Thymus (tissue), 11 donors: ENCODE results near the gene ARHGAP44. TPM values are rescaled to one million over a fixed set of nuclear protein-coding genes. Genes with fewer than 3 reads are reported as not detected.

Experiments
- DNase-seq, 9 donors: peaks; one replicate each; pipeline ENCODE4 v3.0.0-alpha.2; 2013; ENCODE audit warnings: low spot score in 9 of 9, low read depth in 6 of 9, missing footprints in 1 of 9
- H3K27ac ChIP-seq, 2 donors: one replicate each; pipeline ENCODE4 v1.5.1; 2013; ENCODE audit warnings: control low read depth in 1 of 2, low read depth in 1 of 2, low read length in 1 of 2, mild to moderate bottlenecking in 1 of 2, moderate library complexity in 1 of 2
- H3K27me3 ChIP-seq, 2 donors: one replicate each; pipeline ENCODE4 v1.5.1; 2013; ENCODE audit warnings: low read length in 1 of 2; ENCODE audit not compliant: control insufficient read depth in 2 of 2, insufficient read depth in 1 of 2
- H3K36me3 ChIP-seq, 2 donors: one replicate each; pipeline ENCODE4 v1.5.1; 2013; ENCODE audit warnings: low read length in 1 of 2, mild to moderate bottlenecking in 1 of 2, moderate library complexity in 1 of 2; ENCODE audit not compliant: control insufficient read depth in 2 of 2, insufficient read depth in 2 of 2
- H3K4me1 ChIP-seq, 2 donors: one replicate each; pipeline ENCODE4 v1.5.1; 2013; ENCODE audit warnings: low read length in 2 of 2; ENCODE audit not compliant: control insufficient read depth in 2 of 2, insufficient read depth in 2 of 2
- H3K4me3 ChIP-seq, 2 donors: one replicate each; pipeline ENCODE4 v1.5.1; 2013; ENCODE audit warnings: low read length in 2 of 2, control low read depth in 1 of 2, mild to moderate bottlenecking in 1 of 2
- H3K9me3 ChIP-seq, 2 donors: one replicate each; pipeline ENCODE4 v1.5.1; 2013; ENCODE audit warnings: low read length in 1 of 2, mild to moderate bottlenecking in 1 of 2; ENCODE audit not compliant: control insufficient read depth in 2 of 2, insufficient read depth in 1 of 2
- WGBS: extraction: QIAGEN DNeasy Blood & Tissue Kit; methylation state at CpG from one replicate; pipeline ENCODE4 v1.1.7; 2013; 5-methylcytosine and 5-hydroxymethylcytosine counted together
- polyA plus RNA-seq: library from polyadenylated mRNA; stranded (reverse); fragments of 200-250 nt; gene quantifications from one replicate; pipeline ENCODE4 v1.2.3, GENCODE V29; 2013
- total RNA-seq: library from RNA; stranded (reverse); fragments of 120-200 nt; gene quantifications from one replicate; pipeline ENCODE4 v1.2.4, GENCODE V29; 2013
- donor health status: healthy.

The ARHGAP44 gene
- total and polyA plus RNA-seq, 2 donors: 0.61 to 2.2 TPM

DNA sequence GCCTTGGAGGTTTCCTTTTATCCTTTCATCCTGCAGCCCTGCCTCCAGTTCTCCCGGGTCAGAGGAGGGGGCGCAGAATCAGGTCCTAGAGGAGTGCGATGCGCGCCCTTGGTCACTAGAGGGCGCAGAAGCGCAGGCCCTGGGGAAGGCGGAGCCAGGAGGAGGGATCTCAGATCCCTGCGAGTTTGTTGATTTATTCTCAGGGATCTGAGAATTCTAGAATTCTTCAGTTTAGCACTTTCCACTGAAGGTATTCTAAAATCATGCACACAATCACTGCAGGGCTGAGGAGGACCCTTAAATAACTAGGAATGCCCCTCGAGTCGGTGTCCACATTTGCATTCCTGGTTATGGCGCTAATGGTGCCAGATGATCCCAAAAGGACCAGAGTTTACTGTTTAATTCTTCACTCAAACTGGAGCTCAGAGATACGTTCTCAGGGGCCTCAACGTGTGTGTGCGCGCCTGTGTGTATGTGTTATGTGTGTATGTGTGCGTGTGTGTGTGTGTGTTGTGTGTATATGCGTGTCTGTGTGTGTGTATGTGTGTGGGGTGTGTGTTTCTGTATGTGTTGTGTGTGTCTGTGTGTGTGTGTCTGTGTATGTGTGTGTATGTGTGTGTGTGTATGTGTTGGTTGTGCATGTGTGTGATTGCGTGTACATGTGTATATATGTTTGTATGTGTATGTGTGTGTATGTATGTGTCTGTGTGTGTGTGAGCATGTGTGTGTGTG is 235.4 kb downstream of the ARHGAP44 start:
- DNase-seq: peak in 7 of 9 donors; percentile 38 to 73 (median 61)
- H3K4me3 ChIP-seq: no peak overlapping the region
- no peaks in the 10 kb centered on the region for H3K9me3 ChIP-seq
- H3K27me3 ChIP-seq: no peaks in the 10 kb centered on the region
- no peaks in the 10 kb centered on the region for H3K4me1 ChIP-seq
- WGBS: 31% methylated on average over 19 of the region's 19 CpGs
- no peak overlapping the region for H3K27ac ChIP-seq
- no peaks in the 10 kb centered on the region for H3K36me3 ChIP-seq

DNA sequence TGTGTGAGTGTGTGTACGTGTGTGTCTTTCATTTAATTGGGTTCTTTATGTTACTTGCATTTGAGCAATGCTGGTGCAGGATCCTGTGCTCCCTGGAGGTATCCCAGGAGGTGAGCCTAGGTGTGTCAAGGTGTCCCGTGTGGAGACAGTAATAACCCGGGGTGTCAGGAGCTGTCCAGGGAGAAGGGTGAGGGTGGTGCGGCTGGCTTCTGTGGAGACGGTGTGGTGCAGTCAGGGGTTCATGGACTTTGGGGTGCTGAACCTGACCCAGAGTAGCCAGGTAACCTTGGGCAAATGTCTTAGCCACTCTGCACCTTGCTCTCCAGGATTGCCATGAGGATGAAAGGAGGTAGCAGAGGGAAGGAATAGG is 235.9 kb downstream of the ARHGAP44 start:
- Histone ChIP-seq H3K4me3 (no peak overlapping the region), H3K4me1 (no peaks in the 10 kb centered on the region), H3K27ac (no peak overlapping the region), H3K27me3 (no peaks in the 10 kb centered on the region), H3K36me3 (no peaks in the 10 kb centered on the region), H3K9me3 (no peaks in the 10 kb centered on the region)
- WGBS: 84% methylated on average over 5 of the region's 5 CpGs
- DNase-seq: no peak

DNA sequence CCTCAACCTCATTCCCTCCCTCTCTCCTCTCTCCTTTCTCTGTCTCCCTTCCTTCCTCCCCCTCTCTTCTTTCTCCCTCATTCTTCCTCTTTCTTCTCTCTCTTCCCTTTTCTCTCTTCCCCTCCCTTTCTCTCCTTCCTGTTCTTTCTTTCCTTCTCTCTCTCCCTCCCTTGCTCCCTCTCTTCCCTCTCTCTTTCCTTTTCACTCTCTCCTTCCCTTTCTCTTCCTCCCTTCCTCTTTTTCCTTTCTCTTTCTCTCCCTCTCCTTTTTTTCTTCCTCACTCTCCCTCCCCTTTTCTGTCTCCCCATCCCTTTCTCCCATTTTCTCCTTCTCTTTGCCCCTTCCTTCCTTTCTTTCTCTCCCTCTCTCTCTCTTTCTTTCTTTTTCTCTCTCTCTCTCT is 236.4 kb downstream of the ARHGAP44 start:
- Histone ChIP-seq H3K4me1 (no peaks in the 10 kb centered on the region), H3K4me3 (no peak overlapping the region), H3K27ac (no peak overlapping the region), H3K36me3 (no peaks in the 10 kb centered on the region), H3K27me3 (no peaks in the 10 kb centered on the region), H3K9me3 (no peaks in the 10 kb centered on the region)
- DNase-seq: no peak

DNA sequence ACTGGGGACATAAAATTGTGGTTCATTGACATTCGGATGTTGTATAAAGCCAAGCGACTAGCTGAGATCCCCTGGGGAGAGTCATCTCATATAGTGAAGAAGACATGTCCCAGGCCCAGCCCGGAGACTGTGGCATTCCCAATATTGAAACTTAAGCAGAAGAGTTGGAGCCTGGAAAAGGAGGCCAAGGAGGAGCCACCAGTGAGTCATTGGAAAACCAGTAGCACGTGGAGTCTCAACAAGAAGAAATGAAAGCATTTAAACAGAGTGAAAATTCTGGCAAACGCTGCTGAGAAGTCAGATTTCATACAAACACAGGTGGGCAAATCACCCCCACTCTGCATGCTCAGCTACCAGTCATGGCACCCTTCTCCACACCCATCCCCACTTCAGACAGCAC is 237.9 kb downstream of the ARHGAP44 start:
- no peak for DNase-seq
- H3K27ac ChIP-seq: no peak overlapping the region
- no peaks in the 10 kb centered on the region for H3K36me3 ChIP-seq
- H3K4me3 ChIP-seq: no peak overlapping the region
- 97% methylated on average over 5 of the region's 5 CpGs for WGBS
- H3K9me3 ChIP-seq: no peaks in the 10 kb centered on the region
- H3K27me3 ChIP-seq: no peaks in the 10 kb centered on the region
- H3K4me1 ChIP-seq: no peaks in the 10 kb centered on the region

DNA sequence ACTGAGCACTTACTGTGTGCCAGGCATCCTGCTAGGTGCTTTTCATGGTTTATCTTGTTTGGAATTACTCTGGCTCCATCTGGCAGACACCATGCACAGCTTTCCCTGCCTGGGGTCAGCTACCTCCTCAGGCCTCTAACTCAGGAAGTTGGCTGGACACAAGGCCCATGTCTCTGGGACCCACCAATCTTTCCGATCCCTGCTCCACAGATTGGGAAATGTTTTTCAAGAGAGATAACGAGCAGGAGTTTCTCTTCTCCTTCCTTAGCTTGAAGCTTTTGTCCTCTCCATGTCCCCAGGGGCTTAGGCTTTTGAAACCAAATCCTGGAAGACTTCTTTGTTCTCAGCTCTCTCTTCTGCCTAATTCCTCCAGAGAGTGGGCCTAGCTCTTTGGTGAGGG is 240.0 kb downstream of the ARHGAP44 start:
- no peaks in the 10 kb centered on the region for H3K27me3 ChIP-seq
- no peak overlapping the region for H3K4me3 ChIP-seq
- WGBS: 89% methylated on average over 2 of the region's 2 CpGs
- H3K27ac ChIP-seq: no peak overlapping the region
- H3K36me3 ChIP-seq: no peaks in the 10 kb centered on the region
- no peaks in the 10 kb centered on the region for H3K9me3 ChIP-seq
- H3K4me1 ChIP-seq: no peaks in the 10 kb centered on the region
- DNase-seq: no peak

DNA sequence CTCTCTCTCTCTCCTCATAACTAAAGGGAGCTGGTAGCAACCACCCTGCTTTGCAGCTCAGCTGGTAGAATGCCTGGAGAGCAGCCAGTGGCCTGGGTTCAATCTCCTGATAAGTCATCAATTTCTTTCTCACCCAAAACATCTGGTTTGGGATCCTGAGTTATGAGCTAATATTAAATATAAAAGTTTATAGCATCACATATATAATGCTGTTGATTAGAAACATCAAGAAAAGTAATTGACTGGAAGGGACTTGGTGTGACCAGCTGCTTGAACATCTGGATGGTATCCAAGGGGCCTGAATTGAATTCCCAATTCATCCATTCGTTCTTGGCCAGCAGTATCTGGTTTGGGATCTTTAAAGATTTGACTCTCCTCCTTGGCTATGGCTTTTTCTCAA is 240.8 kb downstream of the ARHGAP44 start:
- 47% methylated on average over 1 of the region's 1 CpG for WGBS
- no peaks in the 10 kb centered on the region for H3K27me3 ChIP-seq
- no peaks in the 10 kb centered on the region for H3K4me1 ChIP-seq
- H3K27ac ChIP-seq: no peak overlapping the region
- DNase-seq: no peak
- H3K4me3 ChIP-seq: no peak overlapping the region
- no peaks in the 10 kb centered on the region for H3K9me3 ChIP-seq
- H3K36me3 ChIP-seq: no peaks in the 10 kb centered on the region

DNA sequence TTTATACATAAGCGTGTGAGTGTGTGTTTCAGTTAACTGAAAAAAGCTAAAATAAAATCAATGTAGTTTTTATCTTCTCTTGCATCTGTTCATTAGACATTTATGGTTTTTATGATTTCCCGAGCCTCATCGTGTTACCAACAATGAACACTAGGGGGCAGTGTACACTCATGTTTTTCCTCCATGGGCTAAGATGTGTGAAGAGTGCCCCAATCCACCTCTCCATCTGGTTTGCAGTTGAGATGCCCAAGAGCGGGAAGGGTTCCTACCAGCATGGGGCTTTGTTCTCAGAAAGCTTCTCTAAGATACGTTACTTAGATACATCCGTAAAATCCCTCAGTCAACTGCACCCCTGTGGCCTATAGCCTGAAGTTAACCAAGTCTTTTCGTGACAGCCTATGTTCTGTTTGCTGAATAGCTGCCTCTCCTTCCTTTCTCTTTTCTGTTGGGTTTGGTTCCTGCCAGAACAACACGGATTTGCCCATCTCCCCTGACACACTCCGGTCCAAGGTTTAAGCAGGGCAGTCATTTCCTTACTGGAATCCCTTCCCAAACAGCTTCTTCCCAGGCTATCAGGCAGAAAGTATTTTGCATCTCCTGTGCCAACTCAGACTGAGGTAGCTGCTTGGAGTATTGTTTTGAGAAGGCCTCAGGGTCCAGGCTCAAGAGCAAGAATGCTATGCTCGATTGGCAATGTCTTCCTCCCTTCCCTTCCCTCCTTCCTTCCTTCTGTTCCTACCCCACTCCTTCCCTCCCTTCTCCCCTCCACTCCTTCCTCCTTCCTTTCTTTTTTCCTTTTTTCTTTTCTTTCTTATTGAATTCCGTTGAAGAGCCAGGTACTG is 241.4 kb downstream of the ARHGAP44 start:
- Histone ChIP-seq H3K27me3 (no peaks in the 10 kb centered on the region), H3K36me3 (no peaks in the 10 kb centered on the region), H3K9me3 (no peaks in the 10 kb centered on the region), H3K27ac (no peak overlapping the region), H3K4me1 (no peaks in the 10 kb centered on the region), H3K4me3 (no peak overlapping the region)
- peak in 6 of 9 donors; percentile 24 to 61 (median 38) for DNase-seq
- 68% methylated on average over 11 of the region's 11 CpGs for WGBS

DNA sequence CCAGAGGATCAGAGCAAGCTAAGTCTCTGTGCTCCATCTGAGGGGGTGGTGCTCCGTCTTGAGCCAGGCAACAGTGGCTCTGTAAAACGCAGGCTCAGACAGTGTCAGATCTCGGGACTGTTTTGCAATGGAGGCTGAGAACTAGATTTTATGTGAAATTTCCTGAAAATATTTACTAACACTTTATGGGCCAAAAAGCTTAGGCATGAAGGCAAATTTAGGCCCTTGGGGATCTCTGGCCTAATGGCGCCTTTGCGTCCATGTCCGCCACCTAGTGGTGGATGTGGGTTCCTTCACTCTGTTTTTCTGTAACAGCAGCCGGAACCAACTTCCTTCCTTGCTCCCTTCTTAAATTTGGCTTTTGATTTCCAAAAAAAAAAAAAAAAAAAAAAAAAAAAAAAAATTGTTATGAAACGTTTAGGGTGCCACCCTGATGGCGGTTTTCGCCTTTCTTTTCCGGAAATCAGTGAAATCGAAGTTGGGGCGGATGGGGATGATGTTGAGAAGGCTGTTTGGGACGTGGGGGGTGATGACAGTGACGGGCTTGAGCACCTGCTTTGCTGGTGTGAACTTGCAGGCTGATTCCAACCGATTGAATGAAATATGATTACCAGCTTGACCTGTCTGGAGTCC is 242.5 kb downstream of the ARHGAP44 start:
- no peaks in the 10 kb centered on the region for H3K4me1 ChIP-seq
- no peak overlapping the region for H3K4me3 ChIP-seq
- no peaks in the 10 kb centered on the region for H3K36me3 ChIP-seq
- WGBS: 51% methylated on average over 16 of the region's 16 CpGs
- no peak overlapping the region for H3K27ac ChIP-seq
- peak in 5 of 9 donors; percentile 11 to 50 (median 36) for DNase-seq
- H3K9me3 ChIP-seq: no peaks in the 10 kb centered on the region
- H3K27me3 ChIP-seq: no peaks in the 10 kb centered on the region

DNA sequence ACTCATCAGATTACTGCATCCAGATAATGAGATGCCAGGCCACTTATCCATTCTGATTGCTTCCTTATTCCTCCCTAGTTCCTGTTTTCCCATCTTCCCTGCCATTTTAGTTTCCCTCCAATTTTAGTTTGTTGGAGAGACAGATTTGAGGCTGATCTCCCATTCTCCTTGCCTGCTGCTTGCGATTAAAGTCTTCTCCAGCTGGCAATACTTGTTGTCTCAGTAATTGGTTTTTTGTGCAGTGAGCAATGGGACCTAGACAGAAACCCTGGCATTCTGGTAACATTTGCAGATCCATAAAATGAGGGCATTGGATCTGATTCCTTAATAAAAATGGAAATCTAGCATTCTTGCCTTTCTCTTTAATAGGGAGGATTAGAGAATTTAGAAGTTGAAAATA is 246.1 kb downstream of the ARHGAP44 start:
- H3K36me3 ChIP-seq: no peaks in the 10 kb centered on the region
- WGBS: 98% methylated on average over 1 of the region's 1 CpG

More for the DNA sequence above, 246.1 kb downstream of the ARHGAP44 start:
- no peaks in the 10 kb centered on the region for H3K4me1 ChIP-seq
- H3K9me3 ChIP-seq: no peaks in the 10 kb centered on the region
- no peak overlapping the region for H3K27ac ChIP-seq
- no peak overlapping the region for H3K4me3 ChIP-seq
- no peak for DNase-seq
- H3K27me3 ChIP-seq: no peaks in the 10 kb centered on the region
